Choroid plexus epithelial cell (primary cell): ENCODE results near the gene CRYBA4.

Experiments
- DNase-seq: peaks from one replicate; pipeline ENCODE4 v3.0.0-alpha.2; 2010; ENCODE audit warnings: low read depth
- H3K4me3 ChIP-seq: 2 replicates; pipeline ENCODE4 v1.5.1; 2011; ENCODE audit warnings: low read depth, mild to moderate bottlenecking, control low read depth, low read length, moderate library complexity
- CTCF ChIP-seq: conservative IDR thresholded peaks from 2 replicates; pipeline ENCODE4 v1.5.1; 2011; ENCODE audit warnings: low read depth, mild to moderate bottlenecking, control low read depth, inconsistent platforms, low read length, moderate library complexity

Gene CRYBA4

DNA sequence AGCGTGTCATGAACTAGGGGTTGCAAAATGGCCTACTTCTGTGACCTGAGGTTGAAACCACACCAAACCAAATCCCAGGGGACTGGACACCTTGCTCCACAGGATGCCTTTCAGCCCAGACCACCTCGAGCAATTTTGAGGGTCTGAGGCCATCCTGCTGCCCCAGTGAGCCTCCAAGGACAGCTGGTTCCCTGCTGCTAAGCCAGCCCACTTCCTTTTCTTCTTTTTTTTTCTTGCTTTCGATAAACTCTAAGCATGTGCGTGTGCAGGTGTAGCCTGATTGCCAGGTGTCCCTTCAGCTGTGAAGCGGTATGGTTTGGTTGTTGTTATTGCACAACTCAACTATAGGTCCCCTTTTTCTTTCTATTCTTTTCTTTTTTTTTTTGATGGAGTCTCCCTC is 6.6 kb upstream of the CRYBA4 start:
- no peak overlapping the region for H3K4me3 ChIP-seq
- DNase-seq, result no peak
- no peak for TF ChIP-seq CTCF

DNA sequence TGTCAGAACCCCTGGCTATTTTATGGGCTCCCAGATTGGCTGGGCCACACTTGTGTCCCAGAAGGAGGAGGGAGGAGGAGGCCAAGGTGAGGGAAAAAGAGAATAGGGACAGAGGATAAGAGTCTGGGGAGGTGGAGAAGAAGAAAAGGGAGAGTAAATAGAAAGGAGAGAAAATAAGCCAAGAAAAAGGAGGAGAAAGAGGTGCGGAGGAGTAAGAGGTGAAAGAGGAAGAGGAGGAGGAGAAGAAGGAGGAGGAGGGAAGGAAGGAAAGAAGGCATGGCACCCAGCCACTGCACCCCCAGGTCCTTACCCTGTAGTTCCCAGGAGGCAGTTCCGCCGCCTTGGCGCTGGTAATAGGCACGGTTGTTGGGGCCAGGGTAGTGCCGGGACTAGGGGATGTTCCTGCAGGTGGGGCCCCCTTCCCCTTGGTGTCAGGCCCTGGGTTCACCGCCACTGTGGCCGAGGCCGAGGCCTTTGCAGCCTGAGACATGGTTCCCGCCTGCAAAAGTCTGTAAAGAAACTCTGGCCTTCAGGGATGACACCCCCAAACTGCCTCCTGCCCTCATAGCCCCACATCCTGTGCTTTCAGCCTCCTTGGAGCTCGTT is 5.8 kb upstream of the CRYBA4 start:
- DNase-seq, result no peak
- no peak for TF ChIP-seq CTCF
- H3K4me3 ChIP-seq, result no peak overlapping the region

DNA sequence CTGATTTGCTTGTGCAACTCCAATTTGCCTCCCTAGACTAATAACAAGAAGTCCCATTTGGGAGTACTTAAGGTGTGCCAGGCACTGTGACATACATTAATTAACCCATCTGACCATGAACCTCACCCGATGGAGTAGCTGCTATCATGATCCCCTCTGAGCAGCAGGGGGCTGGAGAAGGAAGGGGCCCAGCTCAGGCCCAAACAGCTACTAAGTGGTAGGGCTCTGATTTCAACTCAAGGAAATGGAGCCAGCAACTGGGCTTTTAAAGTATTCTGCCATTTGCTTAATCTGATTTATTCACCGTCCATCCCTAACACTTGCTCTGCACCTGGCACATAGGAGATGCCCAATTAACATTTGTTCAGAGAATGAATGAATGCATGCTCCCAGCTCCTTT is 5.1 kb upstream of the CRYBA4 start:
- no peak for DNase-seq
- TF ChIP-seq CTCF, result no peak
- H3K4me3 ChIP-seq, result no peak overlapping the region

GRCh38 chr22:26617271-26618199 is 4.2 kb upstream of the CRYBA4 start, which contains the start of gene CRYBB1:
CRYBB1 (minus strand) TSS chr22:26618027; CDS start chr22:26616319, 1,708 bp downstream.
- no peak for DNase-seq
- H3K4me3 ChIP-seq, result no peak within 1 kb of the TSS
- no peak for TF ChIP-seq CTCF

DNA sequence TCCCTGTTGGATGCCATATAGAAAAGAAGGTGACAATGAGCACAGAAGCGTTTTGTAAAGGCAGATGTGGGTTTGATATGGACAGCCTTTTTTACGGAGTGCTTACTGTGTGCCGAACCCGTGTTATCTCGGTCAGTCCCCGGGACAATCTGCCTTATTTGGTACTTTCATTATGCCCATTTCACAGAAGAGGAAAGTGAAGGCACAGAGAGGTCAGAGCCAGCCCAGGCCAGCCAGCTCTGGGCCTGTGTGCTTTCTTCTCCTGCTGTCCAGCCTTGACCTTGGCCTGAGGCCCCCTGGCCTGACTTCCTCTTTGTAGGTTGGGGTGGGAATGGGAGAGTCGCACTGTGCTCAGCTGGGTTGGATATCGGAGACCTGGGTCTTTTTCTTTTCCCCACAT is 3.3 kb upstream of the CRYBA4 start:
- no peak overlapping the region for H3K4me3 ChIP-seq
- no peak for TF ChIP-seq CTCF
- DNase-seq, result no peak

- H3K4me3 ChIP-seq, result no peak overlapping the region
- no peak for TF ChIP-seq CTCF
- DNase-seq, result no peak
Observed at GRCh38 chr22:26619510-26619909, 2.3 kb upstream of the CRYBA4 start.
